Upper lobe of left lung (tissue), 4 donors: Measurements from ENCODE around the gene FBXW8.

Experiments
- EP300 ChIP-seq, 4 donors: sonication (generic); formaldehyde crosslinking; IDR thresholded peaks; one replicate each; pipeline ENCODE4 v1.5.1; 2017; ENCODE audit warnings: antibody characterized with exemption in 4 of 4, control low read depth in 2 of 4
- POLR2A ChIP-seq, 4 donors: fragments of 450-650 bp; IDR thresholded peaks; one replicate each; pipeline ENCODE4 v1.5.1; 2016 to 2017; ENCODE audit warnings: antibody characterized with exemption in 4 of 4, mild to moderate bottlenecking in 2 of 4
- TF ChIP-seq, protein P1 (sequence below), 6 experiments: fragments of 450-650 bp in 4 of 6; fragments of 200-600 bp in 2 of 6; sonication (generic) in 2 of 6; IDR thresholded peaks; one replicate each; pipeline ENCODE4 v1.5.1; 2016 to 2019; ENCODE audit warnings: antibody characterized with exemption in 6 of 6

DNA sequence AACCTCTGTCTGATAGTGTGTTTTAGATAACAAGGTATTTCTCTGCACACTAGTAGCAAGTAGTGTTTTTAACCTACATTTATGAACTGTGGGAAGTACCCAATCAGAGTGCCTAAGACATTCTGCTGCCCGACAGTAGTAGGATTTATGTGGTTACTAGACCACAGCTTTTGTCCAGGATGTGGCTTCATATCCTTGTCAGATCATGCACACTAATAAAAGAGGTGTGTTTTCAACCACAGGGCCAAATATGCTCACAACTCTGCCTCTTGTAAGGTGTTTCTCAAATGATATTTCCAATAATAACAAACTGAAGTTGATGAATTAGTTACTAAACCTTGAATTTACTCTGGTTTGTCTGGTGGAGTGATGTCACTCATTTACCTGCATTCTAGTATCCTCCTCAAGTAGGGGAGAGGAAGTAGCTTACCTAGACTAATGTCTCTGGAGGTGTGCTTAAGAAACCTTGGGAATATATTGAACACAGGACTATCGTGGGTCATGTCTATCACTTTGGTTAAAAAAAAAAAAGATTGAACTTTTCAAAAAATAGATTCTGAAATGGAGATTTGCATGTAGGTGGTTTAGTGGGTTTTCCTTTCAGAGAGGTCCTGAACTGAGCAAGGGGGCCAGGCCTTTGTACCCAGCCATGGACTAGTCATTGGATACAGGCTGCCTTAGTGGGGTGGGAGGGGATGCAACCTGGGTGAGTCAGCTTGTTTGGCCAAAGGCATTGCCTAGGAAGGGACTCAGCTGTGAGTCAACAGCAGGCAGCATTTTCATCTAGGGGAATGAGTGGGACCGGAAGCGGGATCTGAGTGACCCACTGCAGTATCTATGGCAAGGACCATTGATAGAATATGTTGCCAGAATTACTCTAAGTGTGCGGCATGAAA lies 14.1 kb downstream of the FBXW8 start:
- TF ChIP-seq, protein P1, sequence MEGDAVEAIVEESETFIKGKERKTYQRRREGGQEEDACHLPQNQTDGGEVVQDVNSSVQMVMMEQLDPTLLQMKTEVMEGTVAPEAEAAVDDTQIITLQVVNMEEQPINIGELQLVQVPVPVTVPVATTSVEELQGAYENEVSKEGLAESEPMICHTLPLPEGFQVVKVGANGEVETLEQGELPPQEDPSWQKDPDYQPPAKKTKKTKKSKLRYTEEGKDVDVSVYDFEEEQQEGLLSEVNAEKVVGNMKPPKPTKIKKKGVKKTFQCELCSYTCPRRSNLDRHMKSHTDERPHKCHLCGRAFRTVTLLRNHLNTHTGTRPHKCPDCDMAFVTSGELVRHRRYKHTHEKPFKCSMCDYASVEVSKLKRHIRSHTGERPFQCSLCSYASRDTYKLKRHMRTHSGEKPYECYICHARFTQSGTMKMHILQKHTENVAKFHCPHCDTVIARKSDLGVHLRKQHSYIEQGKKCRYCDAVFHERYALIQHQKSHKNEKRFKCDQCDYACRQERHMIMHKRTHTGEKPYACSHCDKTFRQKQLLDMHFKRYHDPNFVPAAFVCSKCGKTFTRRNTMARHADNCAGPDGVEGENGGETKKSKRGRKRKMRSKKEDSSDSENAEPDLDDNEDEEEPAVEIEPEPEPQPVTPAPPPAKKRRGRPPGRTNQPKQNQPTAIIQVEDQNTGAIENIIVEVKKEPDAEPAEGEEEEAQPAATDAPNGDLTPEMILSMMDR (IDR thresholded peaks at IDR 0.05) = no peak
- no peak for TF ChIP-seq POLR2A (IDR thresholded peaks at IDR 0.05)
- no peak for TF ChIP-seq EP300 (IDR thresholded peaks at IDR 0.05)
